GM13977 (cell line): ENCODE measurements around the gene LY86.

ENCODE experiments used
- DNase-seq: peaks from one replicate; pipeline ENCODE4 v3.0.0; 2012; ENCODE audit warnings: low spot score
- in situ Hi-C: fragments of 300-500 bp; cut with MboI; formaldehyde crosslinking; loops from one replicate; pipeline ENCODE4 v1.12.0; 2022; ENCODE audit warnings: low sequenced_read_pairs, low pct_unique_long_range_greater_than_20kb, mixed read lengths, inconsistent platforms; ENCODE audit not compliant: unreplicated experiment
- TF ChIP-seq, protein P1 (sequence below): IDR thresholded peaks from 2 replicates; pipeline ENCODE4 v1.5.1; 2012; ENCODE audit warnings: mild to moderate bottlenecking, control low read depth; ENCODE audit not compliant: insufficient read depth; ENCODE audit errors: extremely low read depth, missing control alignments

The LY86 gene

DNA sequence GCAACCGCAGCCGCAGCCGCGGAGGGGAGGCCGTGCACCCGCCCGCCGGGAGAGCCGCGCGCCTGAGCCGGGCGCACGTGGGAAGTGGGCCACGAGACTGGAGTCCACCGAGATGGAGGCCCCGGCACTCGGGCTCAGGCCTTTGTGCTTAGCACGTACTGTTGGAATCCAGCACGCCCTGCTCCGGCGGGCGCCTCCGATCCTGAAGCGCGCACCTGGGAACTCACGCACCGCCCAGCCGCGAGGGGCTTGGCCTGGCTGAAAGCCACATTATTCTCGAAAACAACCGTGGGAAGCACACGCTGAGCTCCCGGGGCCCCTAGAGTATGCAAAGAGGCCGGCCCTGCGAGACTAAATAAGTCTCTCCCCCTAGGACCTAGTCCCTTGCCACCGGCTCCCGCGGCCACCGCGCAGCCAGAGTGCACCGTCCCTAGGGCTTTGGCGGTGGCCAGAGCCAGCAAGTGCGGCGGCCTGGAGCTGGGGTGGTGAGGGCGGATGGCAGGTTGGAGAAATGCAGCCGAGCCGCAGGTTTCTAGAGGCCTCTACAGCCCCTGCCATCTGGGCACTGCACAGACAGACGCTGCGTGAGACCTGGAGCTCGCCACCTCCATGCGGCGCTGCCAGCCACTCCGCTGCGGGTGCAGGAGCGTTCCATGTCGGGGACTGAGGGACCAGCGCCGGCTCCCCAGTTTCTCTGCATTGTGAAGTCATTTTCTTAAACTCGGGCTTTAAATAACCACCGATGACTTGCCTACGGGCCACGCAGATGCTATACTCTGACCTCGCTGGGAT, 42.0 kb upstream of the LY86 start:
- DNase-seq, result peak; percentile 64
- TF ChIP-seq, protein P1, sequence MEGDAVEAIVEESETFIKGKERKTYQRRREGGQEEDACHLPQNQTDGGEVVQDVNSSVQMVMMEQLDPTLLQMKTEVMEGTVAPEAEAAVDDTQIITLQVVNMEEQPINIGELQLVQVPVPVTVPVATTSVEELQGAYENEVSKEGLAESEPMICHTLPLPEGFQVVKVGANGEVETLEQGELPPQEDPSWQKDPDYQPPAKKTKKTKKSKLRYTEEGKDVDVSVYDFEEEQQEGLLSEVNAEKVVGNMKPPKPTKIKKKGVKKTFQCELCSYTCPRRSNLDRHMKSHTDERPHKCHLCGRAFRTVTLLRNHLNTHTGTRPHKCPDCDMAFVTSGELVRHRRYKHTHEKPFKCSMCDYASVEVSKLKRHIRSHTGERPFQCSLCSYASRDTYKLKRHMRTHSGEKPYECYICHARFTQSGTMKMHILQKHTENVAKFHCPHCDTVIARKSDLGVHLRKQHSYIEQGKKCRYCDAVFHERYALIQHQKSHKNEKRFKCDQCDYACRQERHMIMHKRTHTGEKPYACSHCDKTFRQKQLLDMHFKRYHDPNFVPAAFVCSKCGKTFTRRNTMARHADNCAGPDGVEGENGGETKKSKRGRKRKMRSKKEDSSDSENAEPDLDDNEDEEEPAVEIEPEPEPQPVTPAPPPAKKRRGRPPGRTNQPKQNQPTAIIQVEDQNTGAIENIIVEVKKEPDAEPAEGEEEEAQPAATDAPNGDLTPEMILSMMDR, result no peak
- in situ Hi-C loops, result loop anchor here (10.0 kb wide), 1 partner anchor 492 kb away; no protein-coding TSS in a partner anchor

- TF ChIP-seq, protein P1, result peak; percentile 87
- DNase-seq, result peak; percentile 89
- in situ Hi-C loops, result loop anchor here (10.0 kb wide), 1 partner anchor 492 kb away; no protein-coding TSS in a partner anchor
Observed at GRCh38 chr6:6547110-6547879, 41.2 kb upstream of the LY86 start.

- TF ChIP-seq, protein P1, result no peak
- no peak for DNase-seq
- in situ Hi-C loops, result no loop called here
Observed at GRCh38 chr6:6556161-6556737, 32.3 kb upstream of the LY86 start.

DNA sequence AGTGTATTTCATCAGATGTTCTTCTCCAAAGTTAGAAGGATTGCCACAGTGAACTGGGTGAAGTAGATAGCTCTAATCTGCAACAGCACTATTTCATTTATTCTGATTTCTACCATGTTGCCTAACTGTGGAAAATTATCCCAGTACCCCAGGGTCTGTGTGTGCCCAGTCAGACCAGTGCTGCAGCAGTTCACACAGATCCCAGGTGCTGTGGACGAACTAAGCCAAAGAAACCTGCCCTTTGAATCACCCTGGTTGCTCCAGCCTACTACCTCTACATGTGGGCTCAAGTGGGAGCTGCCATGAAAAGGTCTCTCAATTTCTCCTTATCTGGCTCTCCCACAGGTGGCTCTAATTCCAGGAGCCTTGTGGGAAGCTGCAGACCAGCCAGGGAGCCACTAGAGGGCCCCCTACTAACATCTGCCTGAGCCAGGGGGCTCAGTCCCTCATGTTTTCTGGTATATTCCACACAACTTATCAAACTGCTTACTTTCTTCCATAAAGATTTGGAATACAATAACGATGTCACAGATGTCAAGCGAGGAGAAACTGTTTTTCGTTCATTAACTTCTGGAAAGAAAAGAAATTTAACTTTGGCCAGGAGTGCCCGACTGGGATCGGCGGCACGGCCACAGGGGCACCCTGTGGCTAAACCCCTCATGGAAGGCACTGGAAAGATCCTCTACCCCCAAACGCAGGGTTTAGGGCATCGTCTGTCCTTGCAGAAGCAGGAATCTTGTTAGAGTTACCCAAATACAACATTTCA, 31.6 kb upstream of the LY86 start:
- peak; percentile 52 for DNase-seq
- in situ Hi-C loops, result no loop called here
- TF ChIP-seq, protein P1, result peak; percentile 87

GRCh38 chr6:6557504-6557839, 31.0 kb upstream of the LY86 start:
- TF ChIP-seq, protein P1, result no peak
- no peak for DNase-seq
- in situ Hi-C loops, result no loop called here

GRCh38 chr6:6557886-6558285, 30.6 kb upstream of the LY86 start:
- TF ChIP-seq, protein P1, result no peak
- no peak for DNase-seq
- in situ Hi-C loops, result no loop called here
